Neuronal stem cell (in vitro differentiated cells): ENCODE measurements around the gene CHPF2.

Experiments used
- DNase-seq: peaks from one replicate; pipeline ENCODE4 v3.0.0-alpha.2; 2013; ENCODE audit warnings: low spot score
- H2AFZ ChIP-seq: one replicate; pipeline ENCODE4 v1.6.1; 2013; ENCODE audit warnings: mild to moderate bottlenecking, low read length, inconsistent platforms
- H2AK5ac ChIP-seq: 2 replicates; pipeline ENCODE4 v1.6.1; 2013; ENCODE audit warnings: low read depth, mild to moderate bottlenecking, inconsistent platforms, low read length, moderate library complexity, mixed read lengths
- H2BK120ac ChIP-seq: 2 replicates; pipeline ENCODE4 v1.6.1; 2013; ENCODE audit warnings: low read depth, mild to moderate bottlenecking, inconsistent platforms, low read length, moderate library complexity, mixed read lengths
- H2BK12ac ChIP-seq: one replicate; pipeline ENCODE4 v1.6.1; 2013; ENCODE audit warnings: low read length, inconsistent platforms
- H2BK15ac ChIP-seq: 2 replicates; pipeline ENCODE4 v1.6.1; 2013; ENCODE audit warnings: mild to moderate bottlenecking, low read length, inconsistent platforms, mixed read lengths
- H2BK5ac ChIP-seq: one replicate; pipeline ENCODE4 v1.6.1; 2013; ENCODE audit warnings: inconsistent platforms, mild to moderate bottlenecking, low read length, moderate library complexity
- H3K14ac ChIP-seq: one replicate; pipeline ENCODE4 v1.6.1; 2013; ENCODE audit warnings: low read length, inconsistent platforms
- H3K18ac ChIP-seq: 2 replicates; pipeline ENCODE4 v1.6.1; 2013; ENCODE audit warnings: low read length, inconsistent platforms
- H3K23ac ChIP-seq: 2 replicates; pipeline ENCODE4 v1.6.1; 2013; ENCODE audit warnings: low read depth, mild to moderate bottlenecking, mixed read lengths, low read length, inconsistent platforms; ENCODE audit not compliant: poor library complexity
- H3K27ac ChIP-seq: replicated peaks from 3 replicates; pipeline ENCODE4 v1.5.1; 2013; ENCODE audit warnings: low read length, inconsistent platforms
- H3K27me3 ChIP-seq, 3 experiments: 2 replicates each; pipeline ENCODE4 v1.6.1; 2013; ENCODE audit warnings: low read length in 3 of 3, mild to moderate bottlenecking in 2 of 3, inconsistent platforms in 1 of 3, low read depth in 1 of 3, mixed read lengths in 1 of 3, moderate library complexity in 1 of 3; ENCODE audit not compliant: control insufficient read depth in 3 of 3, insufficient read depth in 3 of 3
- H3K36me3 ChIP-seq, 2 donors: replicated peaks in 1 of 2; 2 replicates each; pipeline ENCODE4 v1.6.1; 2013; ENCODE audit warnings: low read length in 2 of 2; ENCODE audit not compliant: control insufficient read depth in 2 of 2, insufficient read depth in 2 of 2
- H3K4ac ChIP-seq: 2 replicates; pipeline ENCODE4 v1.6.1; 2013; ENCODE audit warnings: inconsistent platforms, mild to moderate bottlenecking, low read length, moderate library complexity
- H3K4me1 ChIP-seq, 2 donors: 1 replicate in 1 of 2; 2 replicates in 1 of 2; pipeline ENCODE4 v1.6.1; 2013; ENCODE audit warnings: low read length in 2 of 2, low read depth in 1 of 2; ENCODE audit not compliant: control insufficient read depth in 2 of 2, insufficient read depth in 1 of 2
- H3K4me2 ChIP-seq: one replicate; pipeline ENCODE4 v1.6.1; 2013; ENCODE audit warnings: mild to moderate bottlenecking, low read length, inconsistent platforms; ENCODE audit not compliant: insufficient read depth, poor library complexity, severe bottlenecking
- H3K4me3 ChIP-seq, 2 donors: 2 replicates each; pipeline ENCODE4 v1.5.1; 2013; ENCODE audit warnings: low read length in 2 of 2, mild to moderate bottlenecking in 2 of 2, inconsistent platforms in 1 of 2, moderate library complexity in 1 of 2
- H3K79me1 ChIP-seq: one replicate; pipeline ENCODE4 v1.6.1; 2013; ENCODE audit warnings: low read depth, mild to moderate bottlenecking, inconsistent platforms, low read length, moderate library complexity
- H3K9ac ChIP-seq: one replicate; pipeline ENCODE4 v1.6.1; 2013; ENCODE audit warnings: mild to moderate bottlenecking, low read depth, low read length, inconsistent platforms; ENCODE audit not compliant: poor library complexity
- H3K9me3 ChIP-seq, 2 donors: replicated peaks in 1 of 2; 2 replicates each; pipeline versions ENCODE3 to v1.6.1; 2013; ENCODE audit warnings: low read length in 2 of 2, mild to moderate bottlenecking in 2 of 2, inconsistent platforms in 1 of 2, low read depth in 1 of 2, mixed read lengths in 1 of 2, moderate library complexity in 1 of 2; ENCODE audit not compliant: control insufficient read depth in 2 of 2, insufficient read depth in 1 of 2
- H4K8ac ChIP-seq: one replicate; pipeline ENCODE4 v1.6.1; 2013; ENCODE audit warnings: low read depth, mild to moderate bottlenecking, inconsistent platforms, low read length, moderate library complexity
- H4K91ac ChIP-seq: one replicate; pipeline ENCODE4 v1.6.1; 2013; ENCODE audit warnings: low read length, low read depth, mild to moderate bottlenecking, inconsistent platforms; ENCODE audit not compliant: poor library complexity
- WGBS, 2 donors: extraction: QIAGEN DNeasy Blood & Tissue Kit; methylation state at CpG; one replicate each; pipeline ENCODE4 v1.1.7; 2013; ENCODE audit warnings: missing lambda C conversion rate in 2 of 2, mixed read lengths in 1 of 2; ENCODE audit not compliant: insufficient read length in 2 of 2, insufficient replicate concordance in 1 of 2; ENCODE audit errors: extremely low coverage in 2 of 2; 5-methylcytosine and 5-hydroxymethylcytosine counted together

Gene CHPF2

DNA sequence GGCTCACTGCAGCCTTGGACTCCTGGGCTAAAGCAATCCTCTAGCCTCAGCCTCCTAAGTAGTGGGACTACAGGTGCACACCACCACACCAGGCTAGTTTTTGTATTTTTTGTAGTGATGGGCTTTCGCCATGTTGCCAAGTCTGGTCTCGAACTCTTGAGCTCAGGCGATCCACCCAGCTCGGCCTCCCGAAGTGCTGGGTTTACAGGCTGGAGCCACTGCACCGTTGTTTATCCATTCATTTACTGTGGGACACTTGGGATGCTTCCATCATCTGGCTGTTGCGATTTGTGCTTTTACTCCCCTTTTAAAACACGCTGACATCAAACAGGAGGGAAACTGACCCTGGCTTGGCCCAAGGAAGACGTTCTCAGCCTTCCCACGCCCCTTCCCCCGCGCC is 46.7 kb downstream of the CHPF2 start:
- no CpG with 5 or more reads among the region's 12 CpGs for WGBS, 2 donors
- DNase-seq: no peak
- no peak overlapping the region for H2BK12ac ChIP-seq

GRCh38 chr7:151279868-151280267 is 47.6 kb downstream of the CHPF2 start:
- Histone ChIP-seq H2BK5ac (no peak overlapping the region), H3K23ac (peak overlapping the region; percentile 48), H2BK15ac (no peak overlapping the region), H3K14ac (no peak overlapping the region), H3K4me1 (peaks cover 5 to 10% of the 10 kb centered on the region in 2 donors), H3K4me3 (no peak overlapping the region), H3K4ac (no peak overlapping the region), H3K18ac (peak overlapping the region; percentile 9), H3K79me1 (peaks cover 2% of the 10 kb centered on the region), H2BK12ac (peak overlapping the region; percentile 60), H3K36me3 (no peaks in the 10 kb centered on the region), H3K27me3 (peaks cover 0 to 54% (median 17%) of the 10 kb centered on the region in 3 experiments), H2AK5ac (peak overlapping the region; percentile 89), H2AFZ (no peak overlapping the region), H3K27ac (no peak overlapping the region), H3K9ac (no peak overlapping the region), H4K8ac (no peak overlapping the region), H3K4me2 (no peak overlapping the region), H4K91ac (no peak overlapping the region), H2BK120ac (no peak overlapping the region), H3K9me3 (peaks cover 0 to 1% of the 10 kb centered on the region in 2 donors)
- no CpG with 5 or more reads among the region's 5 CpGs for WGBS, 2 donors
- no peak for DNase-seq

More for the DNA sequence above, 46.7 kb downstream of the CHPF2 start:
- H2AFZ ChIP-seq: no peak overlapping the region
- H2BK120ac ChIP-seq: no peak overlapping the region
- no peaks in the 10 kb centered on the region for H3K36me3 ChIP-seq
- no peak overlapping the region for H3K4me3 ChIP-seq
- H3K27me3 ChIP-seq: peaks cover 0 to 53% (median 17%) of the 10 kb centered on the region in 3 experiments
- peaks cover 2% of the 10 kb centered on the region for H3K79me1 ChIP-seq
- H3K18ac ChIP-seq: no peak overlapping the region
- H3K4ac ChIP-seq: no peak overlapping the region
- no peak overlapping the region for H4K8ac ChIP-seq
- H2BK5ac ChIP-seq: no peak overlapping the region
- no peak overlapping the region for H3K9ac ChIP-seq
- H2AK5ac ChIP-seq: no peak overlapping the region
- H3K4me1 ChIP-seq: peaks cover 5 to 10% of the 10 kb centered on the region in 2 donors
- no peak overlapping the region for H3K14ac ChIP-seq
- no peak overlapping the region for H3K4me2 ChIP-seq
- no peak overlapping the region for H2BK15ac ChIP-seq
- H3K27ac ChIP-seq: no peak overlapping the region
- H4K91ac ChIP-seq: no peak overlapping the region
- no peak overlapping the region for H3K23ac ChIP-seq
- peaks cover 0 to 1% of the 10 kb centered on the region in 2 donors for H3K9me3 ChIP-seq

- H3K4ac ChIP-seq: no peak overlapping the region
- no peaks in the 10 kb centered on the region for H3K36me3 ChIP-seq
- peaks cover 2% of the 10 kb centered on the region for H3K79me1 ChIP-seq
- WGBS, 2 donors: no CpG with 5 or more reads among the region's 9 CpGs
- H3K9ac ChIP-seq: no peak overlapping the region
- no peak overlapping the region for H3K18ac ChIP-seq
- H3K9me3 ChIP-seq: peaks cover 0 to 1% of the 10 kb centered on the region in 2 donors
- H3K4me2 ChIP-seq: no peak overlapping the region
- H2BK12ac ChIP-seq: no peak overlapping the region
- no peak overlapping the region for H3K14ac ChIP-seq
- H3K27ac ChIP-seq: no peak overlapping the region
- no peak overlapping the region for H3K4me3 ChIP-seq
- H2BK15ac ChIP-seq: no peak overlapping the region
- H2AK5ac ChIP-seq: no peak overlapping the region
- H3K23ac ChIP-seq: no peak overlapping the region
- no peak overlapping the region for H2BK120ac ChIP-seq
- H2BK5ac ChIP-seq: no peak overlapping the region
- peaks cover 5 to 10% of the 10 kb centered on the region in 2 donors for H3K4me1 ChIP-seq
- DNase-seq: no peak
- no peak overlapping the region for H4K8ac ChIP-seq
- peaks cover 0 to 51% (median 17%) of the 10 kb centered on the region in 3 experiments for H3K27me3 ChIP-seq
- no peak overlapping the region for H2AFZ ChIP-seq
- no peak overlapping the region for H4K91ac ChIP-seq
Measured at GRCh38 chr7:151280388-151281019, 48.2 kb downstream of the CHPF2 start.

DNA sequence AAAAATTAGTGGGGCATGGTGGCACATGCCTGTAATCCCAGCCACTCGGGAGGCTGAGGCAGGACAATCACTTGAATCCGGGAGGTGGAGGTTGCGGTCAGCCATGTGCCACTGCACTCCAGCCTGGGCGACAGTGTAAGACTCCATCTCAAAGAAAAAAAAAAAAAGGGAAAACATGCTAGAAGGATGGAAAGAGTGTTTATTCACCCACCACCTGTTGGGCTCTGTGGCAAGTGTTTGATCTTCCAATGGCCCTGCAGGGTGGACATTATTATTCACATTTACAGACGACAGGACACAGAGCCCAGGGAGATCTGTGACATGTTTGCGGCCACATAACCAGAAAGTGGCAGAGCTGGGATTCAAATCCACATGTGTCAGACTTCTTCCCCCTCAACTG is 49.4 kb downstream of the CHPF2 start:
- WGBS, 2 donors: no CpG with 5 or more reads among the region's 6 CpGs
- Histone ChIP-seq H3K27me3 (peaks cover 0 to 42% (median 7%) of the 10 kb centered on the region in 3 experiments), H4K91ac (no peak overlapping the region), H3K9me3 (peaks cover 0 to 1% of the 10 kb centered on the region in 2 donors), H2BK5ac (no peak overlapping the region), H3K4me2 (no peak overlapping the region), H3K27ac (no peak overlapping the region), H2BK120ac (no peak overlapping the region), H3K4me1 (peaks cover 0 to 3% of the 10 kb centered on the region in 2 donors), H4K8ac (no peak overlapping the region), H3K4me3 (no peak overlapping the region), H3K36me3 (no peaks in the 10 kb centered on the region), H2AFZ (no peak overlapping the region), H3K79me1 (peaks cover 2% of the 10 kb centered on the region), H3K14ac (no peak overlapping the region), H2BK12ac (peak overlapping the region; percentile 4), H2AK5ac (no peak overlapping the region), H3K18ac (no peak overlapping the region), H3K23ac (no peak overlapping the region), H3K4ac (no peak overlapping the region), H2BK15ac (no peak overlapping the region), H3K9ac (peak overlapping the region; percentile 7)
- no peak for DNase-seq
